AG09309 (cell line): ENCODE measurements around the gene KLHL18.

Experiments
- DNase-seq: peaks from one replicate; pipeline ENCODE4 v3.0.0-alpha.2; 2010; ENCODE audit warnings: low read depth
- H3K4me3 ChIP-seq: 2 replicates; pipeline ENCODE4 v1.5.1; 2011; ENCODE audit warnings: mild to moderate bottlenecking, low read depth, low read length, moderate library complexity; ENCODE audit not compliant: control insufficient read depth
- CTCF ChIP-seq: IDR thresholded peaks from 2 replicates; pipeline ENCODE4 v1.5.1; 2011; ENCODE audit warnings: mild to moderate bottlenecking, low read depth, low read length, inconsistent platforms; ENCODE audit not compliant: insufficient read depth, control insufficient read depth; ENCODE audit errors: missing control alignments

KLHL18 gene

GRCh38 chr3:47380026-47380600 lies 97.4 kb downstream of the KLHL18 start:
- H3K4me3 ChIP-seq: peak overlapping the region; percentile 95
- no peak for TF ChIP-seq CTCF
- no peak for DNase-seq

- DNase-seq: peak; percentile 95
- TF ChIP-seq CTCF: no peak
- H3K4me3 ChIP-seq: peak within 1 kb of the TSS; percentile 95
Measured at GRCh38 chr3:47380601-47381316, 98.0 kb downstream of the KLHL18 start, which contains the start of gene PTPN23. Gene PTPN23 (plus strand): TSS chr3:47381021. CDS start chr3:47381097, 76 bp downstream.

GRCh38 chr3:47381317-47382157 lies 98.8 kb downstream of the KLHL18 start:
- peak; percentile 21 for DNase-seq
- TF ChIP-seq CTCF: no peak
- peak overlapping the region; percentile 95 for H3K4me3 ChIP-seq

- DNase-seq: no peak
- no peak overlapping the region for H3K4me3 ChIP-seq
- TF ChIP-seq CTCF: no peak
Measured at GRCh38 chr3:47384425-47384824, 101.7 kb downstream of the KLHL18 start.

- TF ChIP-seq CTCF: no peak
- DNase-seq: no peak
- no peak overlapping the region for H3K4me3 ChIP-seq
Measured at GRCh38 chr3:47385007-47385406, 102.3 kb downstream of the KLHL18 start.

GRCh38 chr3:47385796-47386195 lies 103.1 kb downstream of the KLHL18 start:
- H3K4me3 ChIP-seq: no peak overlapping the region
- TF ChIP-seq CTCF: no peak
- DNase-seq: no peak
